SK-N-SH (cell line): ENCODE measurements around the gene ROMO1.

Source experiments
- CTCF ChIP-seq: fragments of 200-600 bp; sonication (generic); IDR thresholded peaks from 2 replicates; pipeline ENCODE4 v1.6.1; 2017; ENCODE audit warnings: antibody characterized with exemption, mild to moderate bottlenecking, moderate library complexity
- EP300 ChIP-seq, 2 experiments: IDR thresholded peaks; 2 replicates each; pipeline versions ENCODE4 v1.4.0 to v1.6.1; 2012; ENCODE audit warnings: borderline replicate concordance in 1 of 2, low read depth in 1 of 2, low read length in 1 of 2
- EZH2phosphoT487 ChIP-seq: fragments of 200-600 bp; sonication (generic); IDR thresholded peaks from 2 replicates; pipeline ENCODE4 v1.6.1; 2017; ENCODE audit warnings: low read depth, mixed run types, mild to moderate bottlenecking, antibody characterized with exemption, moderate library complexity, borderline replicate concordance
- POLR2AphosphoS5 ChIP-seq: IDR thresholded peaks from 2 replicates; pipeline ENCODE4 v1.6.1; 2012; ENCODE audit warnings: low read depth, low read length
- TAF1 ChIP-seq: IDR thresholded peaks from 2 replicates; pipeline ENCODE4 v1.6.1; 2012; ENCODE audit warnings: low read depth, mild to moderate bottlenecking, low read length, moderate library complexity, borderline replicate concordance

DNA sequence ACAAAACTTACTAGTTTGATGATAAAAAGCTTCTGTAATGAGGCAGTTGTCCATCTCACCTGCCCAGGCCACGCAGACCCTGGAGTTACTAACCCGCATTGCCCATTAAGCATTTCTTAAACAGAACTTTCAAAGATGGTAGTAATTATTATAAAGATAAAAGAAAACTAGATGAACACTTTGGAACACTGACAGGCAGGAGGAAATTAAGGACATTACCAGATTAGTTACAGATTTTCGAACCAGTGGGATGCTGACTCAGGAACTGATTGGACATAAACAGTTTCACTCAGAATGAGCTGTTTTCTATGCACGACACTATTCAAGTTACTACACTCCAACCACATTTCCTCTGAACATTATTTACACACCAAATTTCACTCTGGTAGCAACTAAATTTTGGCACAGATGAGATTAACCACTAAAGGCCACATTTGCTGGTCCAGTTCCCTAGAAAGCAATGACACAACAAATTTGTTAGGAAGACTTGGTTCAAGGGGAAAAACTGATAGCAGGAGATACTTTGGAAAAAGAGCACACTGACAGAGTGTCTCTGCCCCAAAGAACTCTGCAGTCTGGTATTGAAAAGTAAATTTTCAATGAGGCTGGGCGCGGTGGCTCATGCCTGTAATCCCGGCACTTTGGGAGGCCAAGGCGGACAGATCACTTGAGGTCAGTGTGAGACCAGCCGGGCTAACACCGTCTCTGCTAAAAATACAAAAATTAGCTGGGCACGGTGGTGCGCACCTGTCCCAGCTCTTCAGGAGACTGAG lies 3.0 kb downstream of the ROMO1 start:
- no peak for TF ChIP-seq TAF1
- TF ChIP-seq POLR2AphosphoS5, result no peak; the same call in none of the 2 replicates
- no peak for TF ChIP-seq EP300 (IDR thresholded peaks at IDR 0.05; ENCODE audit: borderline replicate concordance in 1 of 2, low read depth in 1 of 2, low read length in 1 of 2)
- no peak for TF ChIP-seq CTCF
- no peak for TF ChIP-seq EZH2phosphoT487
